Measurements from ENCODE around the gene OSBPL1A.
"Not testable (repeated sequence)": the region's sequence is repeated elsewhere in the genome, so short reads cannot be mapped to it uniquely, and the experiment has no call there.

OSBPL1A gene

DNA sequence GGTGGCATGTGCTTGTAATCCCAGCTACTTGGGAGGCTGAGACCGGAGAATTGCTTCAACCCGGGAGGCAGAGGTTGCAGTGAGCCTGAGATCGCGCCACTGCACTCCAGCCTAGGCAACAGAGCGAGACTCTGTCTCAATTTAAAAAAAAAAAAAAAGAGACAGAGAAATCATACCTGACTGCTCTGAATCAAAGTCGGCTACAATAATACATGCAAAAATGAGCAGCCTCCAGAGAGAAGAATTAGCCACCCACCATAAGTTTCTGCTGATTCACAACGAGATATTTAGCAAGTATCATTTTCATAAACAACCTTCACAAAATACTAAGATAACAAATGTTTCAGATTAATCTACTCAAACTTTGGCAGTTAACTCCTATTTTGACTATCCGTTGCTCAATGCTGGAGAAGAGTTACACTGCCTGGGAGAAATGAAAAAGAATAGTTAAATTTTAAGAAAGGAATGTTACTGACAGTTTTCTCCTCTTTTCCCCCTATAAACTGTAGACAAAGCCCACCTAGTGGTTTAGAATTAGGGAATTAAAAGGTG lies 1.5 kb downstream of the OSBPL1A start:
- no peak for DNase-seq

DNA sequence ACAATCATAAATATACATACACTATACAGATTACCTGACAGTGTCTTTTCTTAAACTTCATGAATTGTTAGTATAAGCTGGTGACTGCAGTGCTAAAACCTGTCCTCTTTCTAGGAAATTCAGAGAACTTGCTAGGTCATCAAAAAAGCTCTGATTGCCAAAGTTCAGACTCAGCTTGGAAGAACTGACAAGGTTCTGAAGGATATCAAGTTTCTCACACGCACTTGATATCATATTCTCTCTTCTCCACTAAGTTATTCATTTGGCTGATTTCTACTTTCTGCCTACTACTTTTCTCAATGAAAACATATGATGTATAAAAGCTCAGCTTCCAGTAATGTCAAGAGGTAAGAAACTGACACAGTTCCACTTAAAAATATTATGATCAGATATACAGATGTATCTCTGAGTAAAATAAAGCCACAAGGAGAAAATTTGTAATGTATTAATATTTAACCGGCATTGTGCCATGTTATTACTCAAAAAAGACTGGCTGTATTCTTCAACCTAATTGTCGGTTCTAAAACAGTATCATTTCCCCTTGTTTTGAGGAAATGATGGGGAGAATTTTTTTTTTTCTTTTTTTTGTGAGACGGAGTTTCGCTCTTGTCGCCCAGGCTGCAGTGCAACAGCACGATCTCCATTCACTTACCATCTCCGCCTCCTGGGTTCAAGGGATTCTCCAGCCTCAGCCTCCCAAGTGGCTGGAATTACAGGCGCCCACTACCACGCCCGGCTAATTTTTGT lies 2.4 kb downstream of the OSBPL1A start:
- DNase-seq: no peak

DNA sequence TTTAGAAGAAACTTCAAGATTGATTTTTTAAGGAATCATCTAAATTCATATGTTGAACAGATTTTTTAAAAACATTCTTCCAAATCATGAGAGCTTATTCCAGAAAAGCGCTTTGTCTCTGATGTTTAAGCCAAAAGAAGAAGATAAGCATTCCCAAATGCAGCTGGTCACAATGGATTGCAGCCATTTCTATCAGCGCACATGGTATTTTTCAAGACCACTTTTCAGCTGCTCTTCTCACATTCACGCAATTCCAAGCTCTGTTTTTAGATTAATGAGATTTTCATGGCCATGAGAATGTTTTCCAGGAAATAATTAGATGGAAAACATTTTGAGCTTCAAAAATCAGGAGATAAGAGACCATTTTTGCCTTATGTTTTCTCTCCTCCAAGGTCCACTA lies 8.7 kb downstream of the OSBPL1A start:
- DNase-seq: no peak

DNA sequence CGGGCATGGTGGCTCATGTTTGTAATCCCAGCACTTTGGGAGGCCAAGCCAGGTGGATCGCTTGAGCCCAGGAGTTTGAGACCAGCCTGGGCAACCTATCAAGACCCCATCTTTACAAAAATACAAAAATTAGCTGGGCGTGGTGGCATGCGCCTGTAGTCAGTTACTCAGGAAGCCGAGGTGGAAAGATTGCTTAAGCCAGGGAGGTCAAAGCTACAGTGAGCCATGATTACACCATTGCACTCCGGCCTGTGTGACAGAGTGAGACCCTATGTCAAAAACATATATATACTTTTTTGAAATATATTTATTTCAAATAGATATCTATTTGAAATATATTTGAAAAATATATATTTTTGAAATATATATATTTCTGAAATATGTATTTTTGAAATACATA lies 10.9 kb downstream of the OSBPL1A start:
- DNase-seq: no peak

DNA sequence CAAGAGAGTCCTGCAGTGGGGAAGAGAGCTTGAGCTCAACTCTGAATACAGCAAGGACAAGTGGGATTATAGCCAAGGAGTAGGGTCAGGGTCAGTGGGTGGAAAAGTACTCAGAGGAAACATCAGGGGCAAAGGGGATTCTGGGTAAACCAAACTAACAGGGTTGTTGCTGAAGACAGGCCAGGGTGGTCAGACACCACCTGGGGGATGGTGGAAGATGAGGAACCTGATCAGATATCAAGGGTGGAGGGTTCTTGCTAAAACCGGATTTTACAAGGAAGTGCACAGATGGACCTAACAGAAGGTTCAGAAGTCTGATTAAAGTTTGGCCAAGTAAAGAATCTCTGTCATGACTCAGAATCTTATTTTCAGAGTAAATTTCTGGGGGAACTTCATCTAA lies 16.5 kb downstream of the OSBPL1A start:
- DNase-seq: no peak

DNA sequence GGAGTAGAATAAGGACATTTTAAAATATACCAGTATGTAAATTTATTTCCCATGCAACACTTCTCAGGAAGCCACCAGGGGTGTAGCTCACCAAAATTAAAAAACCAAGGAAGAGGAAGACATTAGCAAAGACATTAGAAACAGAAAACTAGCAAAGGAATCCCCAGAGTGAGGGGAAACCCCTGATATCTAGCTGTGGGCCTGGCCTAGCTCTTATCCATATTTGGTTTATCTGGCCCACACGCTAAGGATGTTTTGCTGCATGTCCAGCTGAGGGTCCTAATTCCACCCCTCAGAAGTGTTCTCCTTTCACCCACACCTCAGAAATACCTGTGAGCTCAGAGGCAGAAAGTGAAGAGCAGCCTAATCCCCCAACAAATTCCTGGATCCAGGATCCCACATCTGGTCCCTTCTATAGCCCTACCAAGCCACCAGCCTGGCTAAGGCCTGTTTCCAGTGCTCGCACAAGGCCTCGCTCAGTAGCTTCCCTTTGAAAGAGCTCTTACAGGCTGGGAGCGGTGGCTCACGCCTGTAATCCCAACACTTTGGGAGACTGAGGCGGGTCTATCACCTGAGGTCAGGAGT lies 17.4 kb downstream of the OSBPL1A start:
- no peak for DNase-seq

DNA sequence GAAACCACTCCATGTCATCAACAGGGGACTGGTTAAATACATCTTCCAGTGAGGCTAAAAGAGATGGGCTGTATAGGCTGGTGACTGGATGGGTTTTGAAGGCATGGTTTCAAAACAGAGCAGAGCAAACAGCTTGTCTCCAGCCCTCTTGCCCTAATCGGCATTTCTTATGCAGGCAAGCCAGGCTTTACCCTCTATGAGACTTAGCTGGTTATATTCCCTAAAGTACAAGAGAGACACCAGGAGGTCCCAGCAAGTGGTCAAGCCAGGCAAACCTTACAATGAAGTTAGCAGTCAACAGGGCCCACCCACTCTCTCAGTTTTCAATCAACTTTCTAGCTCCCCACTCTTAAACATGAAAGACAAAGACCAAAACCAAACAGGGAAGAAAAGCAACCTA lies 19.0 kb downstream of the OSBPL1A start:
- no peak for DNase-seq

DNA sequence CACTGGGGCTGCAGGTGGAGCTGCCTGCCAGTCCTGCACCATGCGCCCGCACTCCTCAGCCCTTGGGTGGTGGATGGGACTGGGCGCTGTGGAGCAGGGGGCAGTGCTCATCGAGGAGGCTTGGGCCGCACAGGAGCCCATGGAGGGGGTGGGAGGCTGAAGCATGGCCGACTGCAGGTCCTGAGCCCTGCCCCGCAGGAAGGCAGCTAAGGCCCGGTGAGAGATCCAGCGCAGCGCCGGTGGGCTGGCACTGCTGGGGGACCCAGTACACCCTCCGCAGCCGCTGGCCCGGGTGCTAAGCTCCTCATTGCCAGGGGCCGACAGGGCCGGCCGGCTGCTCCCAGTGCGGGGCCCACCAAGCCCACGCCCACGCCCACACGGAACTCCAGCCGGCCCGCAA lies 21.1 kb downstream of the OSBPL1A start:
- not testable (repeated sequence) for DNase-seq

DNA sequence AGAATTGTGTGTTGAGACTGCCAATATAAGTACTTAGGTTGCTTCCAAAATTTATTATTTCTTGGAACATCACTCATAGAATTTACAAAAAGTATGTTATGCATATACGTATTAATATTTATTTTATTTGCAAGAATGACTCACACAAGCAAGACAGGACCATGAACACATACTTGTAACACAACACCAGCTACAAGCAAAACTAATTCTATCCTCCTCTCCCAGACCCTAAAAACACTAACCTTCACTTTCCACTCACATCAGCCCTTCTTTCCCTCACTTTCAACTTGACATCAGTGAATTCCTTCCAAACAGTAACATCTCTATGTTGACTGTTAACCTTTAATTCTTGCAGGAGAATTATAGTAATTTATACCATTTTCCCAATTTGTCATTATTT lies 24.3 kb downstream of the OSBPL1A start:
- no peak for DNase-seq

DNA sequence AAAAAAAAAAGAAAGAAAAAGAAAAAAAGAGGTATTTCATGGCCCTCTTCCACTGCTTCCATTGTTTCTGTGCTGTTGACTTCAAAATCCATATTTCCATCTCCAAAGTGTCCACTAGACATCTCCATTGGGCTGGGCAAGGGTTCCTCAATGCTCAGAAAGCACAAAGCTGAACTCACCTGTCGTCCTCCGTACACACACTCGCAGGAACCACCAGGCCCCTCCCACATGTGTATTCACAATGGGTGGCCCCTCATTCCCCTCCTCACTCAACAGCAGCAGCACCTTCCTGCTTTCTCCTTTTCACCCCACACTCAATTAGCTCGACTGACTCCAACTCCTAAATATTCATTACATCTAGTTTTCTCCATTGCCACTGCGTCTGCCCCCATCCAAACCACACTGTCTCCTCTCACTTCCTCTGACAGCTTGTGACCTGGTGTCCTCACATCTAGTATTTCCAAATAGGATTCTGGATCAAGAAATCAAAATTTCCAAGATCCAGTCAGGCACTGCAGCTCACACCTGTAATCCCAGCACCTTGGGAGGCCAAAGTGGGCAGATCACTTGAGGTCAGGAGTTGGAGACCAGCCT lies 25.2 kb downstream of the OSBPL1A start:
- DNase-seq: no peak

DNA sequence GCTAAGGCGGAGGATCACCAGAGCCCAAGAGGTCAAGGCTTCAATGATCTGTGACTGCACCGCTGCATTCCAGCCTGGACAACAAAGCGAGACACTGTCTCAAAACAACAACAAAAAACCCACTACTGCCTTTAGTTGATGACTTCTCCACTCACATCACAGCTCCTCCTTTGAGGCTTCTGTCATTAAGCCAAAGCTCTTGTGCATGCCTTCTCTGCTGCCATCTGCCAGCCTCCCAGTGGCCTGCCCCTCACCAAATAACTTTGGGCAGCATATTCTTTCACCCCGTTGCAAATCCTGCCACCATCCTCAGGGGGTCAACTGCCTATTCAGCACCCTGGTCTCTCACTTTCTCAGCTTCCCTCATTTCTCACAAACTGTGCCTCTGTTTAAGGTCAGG lies 27.5 kb downstream of the OSBPL1A start:
- no peak for DNase-seq

DNA sequence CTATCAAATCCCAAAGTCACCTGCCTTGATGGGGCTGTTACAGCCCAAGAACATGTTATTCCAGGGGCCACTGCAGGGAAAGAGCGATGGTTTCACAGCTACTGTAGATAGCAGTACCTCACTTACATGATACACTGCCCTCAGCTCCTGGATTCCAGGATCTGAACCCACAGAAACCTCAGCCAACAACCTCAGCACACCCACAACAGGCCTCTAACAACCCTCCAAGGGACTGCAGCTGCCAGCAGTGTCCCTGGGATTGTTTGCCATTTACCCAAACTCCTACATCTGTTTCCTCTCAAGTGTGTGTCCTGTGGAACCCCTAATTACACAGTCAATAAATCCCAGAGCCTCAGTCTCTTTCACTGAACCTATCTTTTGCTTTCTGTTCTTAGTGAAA lies 28.2 kb downstream of the OSBPL1A start:
- no peak for DNase-seq

DNA sequence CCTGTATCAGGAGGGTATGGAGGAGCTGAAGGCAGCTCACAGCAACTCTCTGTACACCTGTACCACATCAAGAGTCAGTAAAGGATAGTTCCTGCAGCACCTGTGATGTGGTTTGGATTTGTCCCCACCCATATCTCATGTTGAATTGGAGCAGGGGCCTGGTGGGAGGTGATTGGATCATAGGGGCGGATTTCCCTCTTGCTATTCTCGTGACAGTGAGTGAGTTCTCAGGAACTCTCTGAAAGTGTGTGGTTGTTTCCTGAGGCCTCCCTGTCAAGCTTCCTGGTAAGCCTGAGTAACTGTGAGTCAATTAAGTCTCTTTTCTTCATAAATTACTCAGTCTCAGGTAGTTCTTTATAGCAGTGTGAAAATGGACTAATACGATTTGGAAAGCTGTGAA lies 28.9 kb downstream of the OSBPL1A start:
- no peak for DNase-seq

DNA sequence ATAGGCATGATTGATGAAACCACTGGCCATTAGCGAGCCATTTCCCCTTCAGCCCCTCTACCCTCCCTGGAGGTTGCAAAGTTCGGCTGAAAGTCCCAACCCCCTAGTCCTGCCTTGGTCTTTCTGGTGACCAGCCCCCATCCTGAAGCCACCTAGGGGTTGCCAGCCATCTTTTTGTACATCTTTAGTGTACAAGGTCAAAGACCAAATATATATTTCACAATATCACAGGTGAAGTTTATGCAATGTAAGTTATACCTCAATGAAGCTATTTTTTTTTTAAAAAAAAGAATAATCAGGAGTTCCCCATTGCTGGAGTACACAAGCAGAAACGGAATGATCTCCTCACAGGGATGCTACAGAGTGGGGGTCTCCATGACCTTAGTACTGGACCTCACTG lies 31.3 kb downstream of the OSBPL1A start:
- DNase-seq: no peak

DNA sequence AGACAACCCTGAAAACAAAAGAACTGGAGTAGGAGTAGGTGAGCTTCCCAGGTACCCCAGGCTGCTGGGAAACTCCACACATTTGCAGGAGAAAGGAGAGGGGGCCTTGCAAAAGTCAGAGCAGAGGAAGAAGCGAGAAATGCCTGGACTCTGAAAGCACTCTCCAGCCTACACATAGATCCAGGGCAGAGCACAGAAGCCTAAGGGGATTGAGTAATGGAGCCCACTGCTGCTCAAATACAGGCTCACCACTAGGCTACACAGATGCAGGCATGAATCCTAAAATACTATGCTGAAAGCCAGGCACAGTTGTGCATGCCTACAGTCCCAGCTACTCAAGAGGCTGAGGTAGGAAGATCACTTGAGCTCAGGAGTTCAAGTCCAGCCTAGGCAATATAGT lies 33.4 kb downstream of the OSBPL1A start:
- DNase-seq: no peak

DNA sequence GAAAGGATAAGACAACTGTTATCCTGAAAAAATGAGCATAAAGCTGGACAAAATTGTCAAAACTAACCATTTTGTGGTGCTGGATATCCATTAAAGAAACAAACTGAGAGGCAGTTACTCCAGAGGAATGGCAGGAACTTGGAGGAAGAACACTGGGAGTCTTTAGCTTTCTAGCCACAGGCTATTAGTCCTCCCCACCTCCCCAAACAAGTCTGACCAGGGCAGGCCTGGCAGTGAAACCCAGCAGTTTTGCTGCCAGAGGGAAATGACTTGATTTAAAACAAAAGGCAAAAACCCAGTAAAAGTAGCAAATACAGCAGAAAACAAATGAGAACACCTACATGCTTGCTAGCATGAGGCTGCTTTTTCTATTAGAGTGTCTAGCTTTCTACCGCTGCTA lies 34.9 kb downstream of the OSBPL1A start:
- DNase-seq: no peak

DNA sequence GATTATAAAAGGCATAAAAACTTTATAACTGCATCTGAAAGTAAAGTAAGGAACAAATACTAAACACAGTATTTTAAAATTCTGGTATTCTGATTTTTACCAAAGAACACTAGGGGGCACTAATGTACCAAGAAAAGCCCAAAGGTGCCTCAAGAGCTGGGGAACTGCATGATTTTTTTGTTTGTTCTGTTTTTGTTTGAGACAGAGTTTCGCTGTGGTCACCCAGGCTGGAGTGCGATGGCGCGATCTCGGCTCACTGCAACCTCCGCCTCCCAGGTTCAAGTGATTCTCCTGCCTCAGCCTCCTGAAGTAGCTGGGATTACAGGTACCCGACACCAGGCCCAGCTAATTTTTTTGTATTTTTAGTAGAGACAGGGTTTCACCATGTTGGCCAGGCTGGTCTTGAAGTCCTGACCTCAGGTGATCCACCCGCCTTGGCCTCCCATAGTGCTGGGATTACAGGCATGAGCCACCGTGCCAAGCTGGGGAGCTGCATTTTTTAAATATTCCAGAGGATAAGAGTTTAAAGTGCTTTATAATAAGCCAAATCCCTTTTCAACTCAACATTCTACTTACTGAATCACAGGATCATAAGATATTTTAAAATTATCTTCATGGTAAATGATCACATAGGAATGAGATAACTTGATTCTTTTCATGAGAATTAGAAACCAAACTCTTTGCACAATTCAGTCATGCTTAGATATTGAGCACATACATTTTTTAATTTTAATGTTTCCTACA lies 37.7 kb downstream of the OSBPL1A start:
- DNase-seq: peak; percentile 76

DNA sequence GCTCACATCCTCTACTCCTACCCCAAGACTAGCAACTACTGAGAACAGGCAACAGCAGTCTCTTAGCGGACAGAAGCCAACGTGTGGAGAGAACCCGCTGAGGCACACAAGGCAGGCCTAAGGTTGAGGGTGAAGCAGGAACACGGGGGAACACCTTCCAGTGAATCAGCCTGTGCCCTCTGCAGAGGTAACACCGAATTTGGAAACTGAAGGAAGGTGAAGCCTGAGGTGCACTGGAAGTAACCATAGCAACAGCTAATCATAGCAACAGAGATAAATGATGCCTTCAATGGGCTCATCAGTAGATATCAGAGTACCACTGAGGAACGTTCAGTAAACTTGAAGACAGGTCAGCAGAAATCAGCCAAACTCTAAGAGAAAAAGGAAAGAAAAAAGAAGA lies 43.3 kb downstream of the OSBPL1A start:
- DNase-seq: peak; percentile 7

DNA sequence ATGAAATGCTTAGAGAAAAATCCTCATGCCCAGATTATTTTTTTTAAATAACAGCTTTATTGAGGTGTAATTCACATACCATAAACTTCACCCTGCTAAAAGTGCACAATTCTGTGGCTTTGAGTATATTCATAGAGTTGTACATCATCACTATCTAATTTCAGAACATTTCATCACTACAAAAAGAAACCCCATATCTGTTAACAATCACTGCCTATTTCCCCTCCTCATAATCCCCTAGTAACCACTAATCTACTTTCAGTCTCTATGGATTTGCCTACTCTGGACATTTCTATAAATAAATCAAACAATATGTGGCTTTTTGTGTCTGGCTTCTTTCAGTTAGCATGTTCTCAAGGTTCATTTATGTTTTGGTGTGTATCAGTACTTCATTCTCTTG lies 51.4 kb downstream of the OSBPL1A start:
- DNase-seq: no peak

DNA sequence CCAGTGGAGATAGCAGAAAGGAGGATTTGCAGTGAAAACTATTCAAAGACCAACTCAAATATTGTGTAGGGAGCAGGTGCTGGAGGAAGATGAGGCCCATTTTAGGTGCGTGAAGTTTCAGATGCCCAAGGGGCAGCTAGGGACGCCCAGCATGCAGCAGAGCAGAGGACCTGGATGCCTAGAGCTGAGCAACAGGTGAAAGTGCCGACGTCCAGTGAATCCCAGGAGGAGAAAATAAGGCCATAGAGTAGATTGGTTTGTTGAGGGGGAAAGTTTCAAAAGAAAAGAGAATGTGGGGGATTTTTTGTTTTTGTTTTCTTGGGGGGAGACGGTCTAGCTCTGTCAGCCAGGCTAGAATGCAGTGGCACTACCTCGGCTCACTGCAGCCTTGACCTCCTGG lies 53.1 kb downstream of the OSBPL1A start:
- no peak for DNase-seq

DNA sequence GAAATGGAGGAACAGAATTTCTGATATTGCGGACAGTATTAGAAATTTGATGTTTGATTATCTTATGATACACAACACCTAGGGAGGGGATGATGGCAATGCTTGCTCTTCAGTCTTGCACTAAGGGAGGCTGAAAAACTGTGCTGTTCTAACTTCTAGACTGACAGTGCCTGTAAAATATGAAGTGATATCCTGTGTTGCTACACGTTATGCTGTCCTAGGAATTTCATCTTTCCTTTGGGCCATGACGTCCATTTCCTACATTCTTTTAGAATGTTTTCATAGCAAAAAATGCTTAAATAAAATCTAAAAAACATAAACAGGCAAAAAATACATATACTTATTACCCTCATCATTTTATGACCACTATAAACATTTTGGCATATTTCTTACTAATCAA lies 55.3 kb downstream of the OSBPL1A start:
- DNase-seq: no peak

DNA sequence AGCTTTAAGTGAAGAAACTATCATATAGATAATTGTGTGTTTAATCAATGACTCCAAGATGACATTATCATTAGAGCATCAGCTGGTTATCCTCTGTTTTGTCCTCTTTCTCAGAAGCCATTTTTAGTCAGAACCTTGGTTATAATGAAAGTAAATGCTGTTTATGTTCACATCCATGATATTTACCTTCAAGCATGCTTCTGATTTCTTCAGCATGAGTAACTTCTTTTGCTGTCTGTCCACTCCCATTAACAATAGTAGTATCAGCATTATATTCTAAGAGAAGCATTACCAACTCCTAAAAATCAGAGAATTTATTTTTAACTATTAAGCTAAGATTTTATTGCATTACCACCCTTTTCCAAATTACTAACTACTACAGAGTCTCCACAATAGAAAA lies 56.3 kb downstream of the OSBPL1A start:
- DNase-seq: no peak

DNA sequence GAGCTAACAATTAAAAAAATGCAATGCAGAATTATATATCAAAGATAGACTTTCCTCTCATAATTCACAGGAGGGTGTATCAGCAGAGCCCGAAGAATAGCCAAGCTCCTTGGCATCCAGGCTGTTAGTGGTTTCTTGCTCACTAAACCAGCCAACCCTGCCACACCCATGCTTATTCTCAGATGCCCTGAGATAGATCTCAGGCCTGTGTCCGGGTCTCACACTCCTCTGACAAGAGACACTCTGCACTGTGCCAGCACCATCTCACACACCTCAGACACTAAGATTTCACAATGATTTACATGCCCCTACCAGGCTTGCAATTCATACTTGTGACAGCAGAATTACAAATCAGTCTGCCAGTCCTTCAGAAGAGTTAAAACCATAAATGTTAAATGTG lies 64.5 kb downstream of the OSBPL1A start:
- no peak for DNase-seq

DNA sequence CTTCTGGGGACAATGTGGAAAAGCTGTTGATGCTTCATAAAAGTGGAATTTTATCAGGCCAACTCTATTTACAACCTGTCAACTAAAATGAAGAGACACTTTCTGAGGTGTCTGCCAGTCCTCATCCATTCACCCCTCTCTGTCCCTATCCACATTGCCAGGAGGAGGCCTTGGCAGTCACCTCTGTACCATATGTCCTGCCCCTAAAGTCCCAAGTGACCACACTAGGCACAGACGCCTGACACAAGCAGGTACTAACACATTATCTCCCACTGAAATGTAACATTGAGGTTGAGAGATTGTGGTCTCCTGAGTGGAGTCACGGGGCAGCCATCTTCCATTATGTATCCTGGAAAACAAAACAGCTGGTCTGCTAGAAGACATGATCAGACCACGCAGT lies 71.4 kb downstream of the OSBPL1A start:
- no peak for DNase-seq
